ENCODE results near the gene RBM12.
A peak's percentile ranks its signal among the peaks of the same experiment; 100 is the strongest.
"Not testable (repeated sequence)": the region's sequence is repeated elsewhere in the genome, so short reads cannot be mapped to it uniquely, and the experiment has no call there.

RBM12 gene, protein sequence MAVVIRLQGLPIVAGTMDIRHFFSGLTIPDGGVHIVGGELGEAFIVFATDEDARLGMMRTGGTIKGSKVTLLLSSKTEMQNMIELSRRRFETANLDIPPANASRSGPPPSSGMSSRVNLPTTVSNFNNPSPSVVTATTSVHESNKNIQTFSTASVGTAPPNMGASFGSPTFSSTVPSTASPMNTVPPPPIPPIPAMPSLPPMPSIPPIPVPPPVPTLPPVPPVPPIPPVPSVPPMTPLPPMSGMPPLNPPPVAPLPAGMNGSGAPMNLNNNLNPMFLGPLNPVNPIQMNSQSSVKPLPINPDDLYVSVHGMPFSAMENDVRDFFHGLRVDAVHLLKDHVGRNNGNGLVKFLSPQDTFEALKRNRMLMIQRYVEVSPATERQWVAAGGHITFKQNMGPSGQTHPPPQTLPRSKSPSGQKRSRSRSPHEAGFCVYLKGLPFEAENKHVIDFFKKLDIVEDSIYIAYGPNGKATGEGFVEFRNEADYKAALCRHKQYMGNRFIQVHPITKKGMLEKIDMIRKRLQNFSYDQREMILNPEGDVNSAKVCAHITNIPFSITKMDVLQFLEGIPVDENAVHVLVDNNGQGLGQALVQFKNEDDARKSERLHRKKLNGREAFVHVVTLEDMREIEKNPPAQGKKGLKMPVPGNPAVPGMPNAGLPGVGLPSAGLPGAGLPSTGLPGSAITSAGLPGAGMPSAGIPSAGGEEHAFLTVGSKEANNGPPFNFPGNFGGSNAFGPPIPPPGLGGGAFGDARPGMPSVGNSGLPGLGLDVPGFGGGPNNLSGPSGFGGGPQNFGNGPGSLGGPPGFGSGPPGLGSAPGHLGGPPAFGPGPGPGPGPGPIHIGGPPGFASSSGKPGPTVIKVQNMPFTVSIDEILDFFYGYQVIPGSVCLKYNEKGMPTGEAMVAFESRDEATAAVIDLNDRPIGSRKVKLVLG

DNA sequence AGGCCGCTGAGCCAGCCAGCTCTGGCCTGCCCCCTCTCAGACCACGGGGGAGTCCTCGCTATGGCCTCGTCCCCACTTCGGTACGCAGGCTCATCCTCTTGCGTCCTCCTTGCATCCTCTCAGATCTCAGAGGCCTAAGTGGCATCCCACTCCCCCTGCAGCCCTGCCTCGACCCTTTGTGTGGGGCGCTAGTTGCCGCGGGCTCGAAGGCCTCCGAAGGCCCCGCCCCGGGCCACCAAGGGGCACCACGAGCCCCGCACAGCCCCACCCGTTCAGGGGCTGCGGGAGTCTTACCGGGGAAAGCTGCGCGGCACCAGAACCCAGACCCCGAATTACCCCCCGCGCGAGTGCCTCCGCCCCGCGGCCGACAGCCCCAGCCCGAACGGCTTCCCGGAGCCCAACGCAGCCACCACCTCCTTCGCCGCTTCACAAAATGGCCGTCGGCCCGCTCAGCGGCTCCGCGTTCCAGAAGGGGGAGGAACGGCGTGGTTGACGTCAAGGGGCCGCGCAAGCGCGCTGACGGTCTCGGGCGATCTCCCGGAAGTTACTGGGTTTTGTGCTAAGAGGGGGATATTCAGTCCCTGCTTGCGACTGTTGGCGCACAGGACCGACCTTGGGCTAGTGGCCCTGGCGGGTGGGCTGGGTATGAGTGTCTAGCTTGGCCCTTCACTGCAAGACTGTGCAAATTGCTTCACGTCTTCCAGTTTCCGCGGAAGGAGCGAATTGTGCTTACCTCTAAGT lies at the start of gene RBM12, which contains the start of gene CPNE1:
Gene RBM12, minus strand, starts transcription at position 435 of the 741 bp plus-strand sequence. CDS start 9,578 bp downstream, outside the sequence.
Gene CPNE1, minus strand, starts transcription at position 435 of the 741 bp plus-strand sequence. CDS start 31,977 bp downstream, outside the sequence.
- peak; percentile 69 for DNase-seq (ENCODE audit: low read depth)
- H3K4me3 ChIP-seq (ENCODE audit: low read depth, low read length), result peak within 1 kb of the TSS; percentile 98

DNA sequence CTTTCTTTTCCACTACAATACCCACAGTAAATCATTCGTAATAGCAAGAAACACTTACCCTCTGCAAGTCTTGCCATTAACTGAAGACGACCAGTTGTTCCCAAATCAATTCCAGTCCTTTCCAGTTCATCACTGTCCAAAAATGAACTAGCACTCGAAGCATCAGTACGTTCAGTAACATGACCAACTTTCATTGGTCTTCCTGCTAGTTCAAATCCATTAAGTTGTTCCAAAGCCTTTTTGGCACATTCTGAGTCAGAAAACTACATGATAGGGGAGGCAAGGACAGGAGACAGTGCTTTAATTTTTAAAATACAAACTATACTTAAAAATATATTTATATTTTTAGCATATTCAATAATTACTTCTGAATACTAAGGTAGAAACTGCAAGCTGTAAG lies 49.4 kb upstream of the RBM12 start:
- no peak for DNase-seq (ENCODE audit: low read depth)
- H3K4me3 ChIP-seq (ENCODE audit: low read depth, low read length), result no peak overlapping the region

DNA sequence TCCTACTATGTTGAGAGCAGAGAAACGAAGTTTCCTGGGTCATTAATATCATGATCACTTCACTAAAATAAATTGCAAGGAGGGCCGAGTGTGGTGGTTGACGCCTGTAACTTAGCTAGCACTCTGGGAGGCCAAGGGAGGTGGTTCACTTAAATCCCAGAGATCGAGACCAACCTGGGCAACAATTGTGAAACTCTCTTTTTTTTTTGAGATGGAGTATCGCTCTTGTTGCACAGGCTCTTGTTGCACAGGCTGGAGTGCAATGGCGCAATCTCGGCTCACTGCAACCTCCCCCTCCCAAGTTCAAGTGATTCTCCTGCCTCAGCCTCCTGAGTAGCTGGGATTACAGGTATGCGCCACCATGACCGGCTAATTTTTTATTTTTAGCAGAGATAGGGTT lies 48.4 kb upstream of the RBM12 start:
- DNase-seq (ENCODE audit: low read depth); H3K4me3 ChIP-seq (ENCODE audit: low read depth, low read length): not testable (repeated sequence)

DNA sequence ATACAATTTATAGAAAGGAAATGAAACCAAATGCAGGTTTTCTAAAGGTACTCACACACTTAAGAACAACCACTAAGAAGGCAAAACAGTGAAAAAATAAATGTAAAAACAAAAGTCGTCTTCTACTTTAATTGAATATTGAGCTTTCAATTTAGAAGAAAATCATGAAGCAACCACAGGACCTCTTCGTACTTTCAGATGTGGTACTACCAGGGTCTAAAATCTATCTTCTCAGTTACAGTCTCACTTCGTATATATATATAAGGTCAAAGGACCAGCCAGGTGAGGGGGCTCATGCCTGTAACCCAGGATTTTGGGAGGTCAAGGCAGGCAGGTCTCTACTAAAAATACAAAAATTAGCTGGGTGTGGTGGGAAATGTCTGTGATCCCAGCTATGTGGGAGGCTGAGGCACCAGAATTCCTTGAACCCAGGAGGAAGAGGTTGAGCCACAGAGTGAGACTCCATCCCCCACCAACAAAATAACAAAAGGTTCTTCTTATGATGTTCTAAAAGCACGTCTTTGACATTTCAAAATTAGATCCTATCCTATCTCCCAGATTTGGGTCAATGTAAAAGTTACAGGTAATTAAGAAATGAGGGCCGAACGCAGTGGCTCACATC lies 47.0 kb upstream of the RBM12 start:
- H3K4me3 ChIP-seq (ENCODE audit: low read depth, low read length), result no peak overlapping the region
- DNase-seq (ENCODE audit: low read depth), result no peak

DNA sequence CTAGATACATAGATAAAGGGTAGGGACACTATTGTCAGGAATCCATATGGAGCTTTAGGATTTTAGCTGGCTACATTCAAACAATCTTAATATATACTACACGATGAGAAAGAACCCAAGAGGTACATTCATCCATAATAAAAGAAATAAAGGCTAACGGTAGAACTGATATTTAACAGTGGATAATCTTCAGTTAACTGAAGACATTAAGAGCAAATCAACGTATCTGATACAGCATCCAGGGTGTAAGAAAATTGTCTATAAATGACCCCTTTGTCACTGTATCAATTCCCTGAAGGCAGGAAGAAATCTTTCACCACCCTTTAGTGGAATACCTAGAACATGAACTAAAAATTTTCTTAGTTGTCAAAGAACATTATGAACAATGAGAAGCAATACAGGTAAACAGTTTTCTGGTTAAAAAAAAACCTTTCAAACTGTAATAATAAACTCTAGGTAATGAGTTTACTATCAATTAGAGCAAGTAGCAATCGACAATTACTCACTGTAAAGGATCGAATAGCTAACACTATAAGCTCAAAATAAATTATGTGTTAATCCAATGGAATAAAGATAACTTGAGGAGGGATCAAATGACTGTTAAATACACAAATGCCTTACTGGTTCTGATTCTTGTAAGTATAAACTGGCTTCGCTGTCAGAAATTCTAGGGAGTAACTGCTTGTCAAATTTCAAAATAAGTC lies 46.3 kb upstream of the RBM12 start:
- H3K4me3 ChIP-seq (ENCODE audit: low read depth, low read length), result no peak overlapping the region
- DNase-seq (ENCODE audit: low read depth), result no peak

DNA sequence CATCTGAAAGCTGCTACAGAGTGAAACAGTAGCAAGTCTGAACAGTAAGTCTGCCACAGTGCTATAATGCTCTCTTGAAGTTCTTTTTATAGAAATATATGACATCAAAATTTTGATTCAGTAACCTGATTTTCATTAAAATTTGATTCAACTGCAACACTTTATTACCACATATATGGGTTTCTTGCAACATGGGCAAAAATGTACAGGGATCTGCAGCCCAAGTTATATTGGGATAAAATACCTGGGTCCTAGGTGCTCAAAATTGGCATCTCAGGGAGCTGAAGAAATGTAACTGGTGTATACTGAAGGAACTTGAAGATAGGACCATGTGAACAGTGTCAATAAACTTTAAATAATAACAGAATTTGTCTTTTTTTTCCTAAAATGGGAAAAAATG lies 45.3 kb upstream of the RBM12 start:
- H3K4me3 ChIP-seq (ENCODE audit: low read depth, low read length), result no peak overlapping the region
- DNase-seq (ENCODE audit: low read depth), result no peak

DNA sequence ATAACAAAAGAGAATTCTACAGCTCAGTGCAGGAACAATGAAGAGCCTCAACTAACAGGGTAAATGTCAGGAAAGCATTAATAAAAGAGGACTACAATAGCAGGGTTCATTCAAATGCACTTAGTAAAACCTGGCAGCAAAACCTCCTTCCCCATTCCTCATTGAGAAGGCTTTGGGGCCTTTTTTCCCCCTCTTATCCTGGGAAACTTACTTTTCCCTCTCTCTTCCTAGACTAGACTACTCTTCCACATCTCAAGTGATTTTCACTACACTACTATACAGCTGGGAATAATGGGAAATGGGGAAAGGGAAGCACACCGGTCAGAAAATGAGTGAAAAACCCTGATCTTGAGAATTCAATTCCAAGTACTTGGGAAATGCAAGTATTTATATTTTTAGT lies 44.6 kb upstream of the RBM12 start:
- no peak for DNase-seq (ENCODE audit: low read depth)
- no peak overlapping the region for H3K4me3 ChIP-seq (ENCODE audit: low read depth, low read length)

DNA sequence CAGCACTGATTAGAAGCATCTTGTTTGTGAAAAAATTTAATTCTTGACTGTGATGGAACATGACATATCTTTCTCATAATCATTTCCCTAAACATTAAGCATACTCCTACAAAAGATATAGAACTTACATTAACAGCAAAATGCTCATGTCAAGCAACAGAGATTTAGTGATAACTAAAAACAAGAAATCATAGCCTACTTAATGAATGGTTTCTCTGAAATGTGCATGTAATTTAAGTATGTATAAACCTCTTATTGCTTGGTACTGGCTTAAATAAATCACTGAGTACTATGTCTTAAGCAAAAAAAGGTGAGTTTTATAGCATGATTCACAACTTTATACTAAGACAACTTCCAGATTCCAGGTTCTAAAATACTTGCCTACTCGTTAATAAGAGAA lies 43.8 kb upstream of the RBM12 start:
- no peak for DNase-seq (ENCODE audit: low read depth)
- H3K4me3 ChIP-seq (ENCODE audit: low read depth, low read length), result no peak overlapping the region

DNA sequence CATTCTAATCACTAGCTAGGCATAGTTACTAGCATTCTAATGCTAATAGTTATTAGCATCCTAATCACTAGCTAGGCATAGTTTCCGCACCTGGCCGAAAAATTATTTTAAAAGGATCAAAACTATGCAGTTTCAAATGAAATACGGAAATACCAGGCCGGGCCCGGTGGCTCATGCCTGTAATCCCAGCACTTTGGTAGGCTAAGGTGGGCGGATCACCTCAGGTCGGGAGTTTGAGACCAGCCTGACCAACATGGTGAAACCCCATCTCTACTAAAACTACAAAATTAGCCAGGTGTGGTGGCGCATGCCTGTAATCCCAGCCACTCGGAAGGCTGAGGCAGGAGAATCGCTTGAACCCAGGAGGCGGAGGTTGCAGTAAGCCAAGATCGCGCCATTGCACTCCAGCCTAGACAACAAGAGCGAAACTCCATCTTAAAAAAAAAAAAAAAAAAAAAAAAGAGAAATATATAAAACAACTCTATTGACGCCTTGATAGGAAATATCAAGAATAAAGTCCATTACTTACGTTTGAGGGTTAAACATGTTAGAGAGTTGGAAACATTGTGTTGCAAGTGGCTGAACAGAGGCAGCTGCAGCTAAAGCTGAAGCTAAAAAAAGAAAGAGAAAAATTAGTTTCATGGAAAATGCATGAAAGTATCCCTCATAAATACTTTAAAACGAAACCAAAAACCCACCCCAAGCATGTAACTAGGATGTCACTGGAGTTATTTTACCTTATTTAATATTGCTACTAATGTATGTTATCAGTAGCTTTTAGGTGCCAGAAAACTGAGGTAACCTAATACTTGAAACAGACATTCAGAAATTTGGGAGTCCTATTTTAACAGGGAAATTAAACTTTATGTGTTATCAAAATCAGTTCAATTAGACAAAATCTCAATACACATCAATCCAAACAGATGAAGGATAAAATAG lies 42.2 kb upstream of the RBM12 start:
- not testable (repeated sequence) for H3K4me3 ChIP-seq (ENCODE audit: low read depth, low read length); DNase-seq (ENCODE audit: low read depth)

DNA sequence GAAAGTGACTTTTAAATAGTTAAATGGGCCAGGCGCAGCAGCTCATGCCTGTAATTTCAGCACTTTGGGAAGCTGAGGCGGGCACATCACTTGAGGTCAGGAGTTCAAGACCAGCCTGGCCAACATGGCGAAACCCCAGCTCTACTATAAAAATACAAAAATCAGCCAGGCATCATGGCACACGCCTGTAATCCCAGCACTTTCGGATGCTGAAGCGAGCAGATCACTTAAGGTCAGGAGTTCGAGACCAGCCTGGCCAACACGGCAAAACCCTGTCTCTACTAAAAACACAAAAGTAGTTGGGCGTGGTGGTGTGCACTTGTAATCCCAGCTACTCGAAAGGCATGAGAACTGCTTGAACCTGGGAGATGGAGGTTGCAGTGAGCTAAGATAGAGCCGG lies 41.2 kb upstream of the RBM12 start:
- not testable (repeated sequence) for H3K4me3 ChIP-seq (ENCODE audit: low read depth, low read length); DNase-seq (ENCODE audit: low read depth)

DNA sequence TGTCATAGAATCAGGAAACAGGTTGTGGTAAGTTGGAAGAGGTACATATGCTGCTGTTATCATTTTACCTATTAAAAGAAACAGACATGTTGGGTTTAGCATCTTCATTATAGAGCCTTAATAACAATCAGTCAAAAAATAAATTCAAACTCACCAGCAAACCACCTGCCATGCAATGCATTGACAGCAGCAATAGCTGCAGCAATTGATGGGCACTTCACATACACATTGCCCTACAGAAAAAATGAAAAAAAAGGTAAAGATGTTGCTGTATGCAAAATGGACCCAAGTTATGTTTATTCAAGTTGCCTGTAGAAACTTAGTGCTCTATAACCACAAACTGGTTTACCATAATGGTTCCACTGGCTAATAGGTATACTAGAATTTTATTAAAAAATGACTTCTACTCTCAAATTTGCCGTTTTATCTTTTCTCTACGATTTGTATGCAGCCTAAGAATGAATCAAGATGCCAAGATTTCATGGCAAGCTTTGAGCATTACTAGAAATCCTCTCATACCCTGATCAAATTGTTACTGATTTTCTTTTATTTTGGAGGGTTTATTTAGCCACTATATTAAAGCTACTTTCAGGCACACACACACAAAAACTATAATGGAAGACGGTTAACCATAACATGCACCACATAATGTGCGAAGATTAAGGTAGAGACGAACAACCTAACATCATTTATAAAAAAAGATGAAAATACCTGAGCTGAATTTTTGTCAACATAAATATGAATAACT lies 40.0 kb upstream of the RBM12 start:
- DNase-seq (ENCODE audit: low read depth), result no peak
- H3K4me3 ChIP-seq (ENCODE audit: low read depth, low read length), result no peak overlapping the region

DNA sequence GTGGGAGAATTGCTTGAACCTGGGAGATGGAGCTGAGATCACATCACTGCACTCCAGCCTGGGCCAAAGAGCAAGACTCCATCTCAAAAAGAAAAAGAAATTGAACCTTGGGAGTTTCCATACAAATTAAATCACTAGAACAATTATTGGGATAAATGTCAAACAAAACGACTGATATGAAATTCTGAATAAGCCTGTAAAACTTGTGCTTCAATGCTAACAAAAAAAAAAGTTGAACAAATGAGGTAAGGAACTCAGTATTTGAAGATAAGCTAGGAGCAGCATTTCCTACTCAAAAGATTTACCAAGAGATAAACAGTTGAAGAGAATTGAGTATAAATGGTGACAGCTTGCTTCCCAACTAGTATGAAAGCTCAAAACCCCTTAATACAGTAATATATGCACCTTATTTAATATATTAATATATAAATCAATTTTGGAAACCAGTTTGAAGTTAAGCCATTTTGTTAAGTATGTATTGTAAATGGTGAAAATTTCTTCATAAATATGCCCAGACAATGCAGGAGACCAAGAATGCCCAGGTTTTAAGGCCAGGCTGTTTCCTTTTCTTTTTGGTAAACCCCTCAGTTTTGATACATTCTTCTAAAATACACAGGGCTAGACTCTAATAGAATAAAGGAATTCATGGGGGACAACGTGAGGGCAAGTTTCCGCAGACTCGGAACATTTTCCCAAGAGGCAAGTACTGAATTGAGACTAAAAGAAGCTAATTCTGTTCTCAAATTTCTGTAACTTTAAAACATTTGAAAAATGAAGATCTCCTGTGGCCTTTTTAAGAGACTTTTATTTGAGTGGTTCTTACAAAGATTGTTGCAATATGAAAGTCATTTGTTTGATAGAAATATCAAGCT lies 38.4 kb upstream of the RBM12 start:
- no peak for DNase-seq (ENCODE audit: low read depth)
- H3K4me3 ChIP-seq (ENCODE audit: low read depth, low read length), result no peak overlapping the region

DNA sequence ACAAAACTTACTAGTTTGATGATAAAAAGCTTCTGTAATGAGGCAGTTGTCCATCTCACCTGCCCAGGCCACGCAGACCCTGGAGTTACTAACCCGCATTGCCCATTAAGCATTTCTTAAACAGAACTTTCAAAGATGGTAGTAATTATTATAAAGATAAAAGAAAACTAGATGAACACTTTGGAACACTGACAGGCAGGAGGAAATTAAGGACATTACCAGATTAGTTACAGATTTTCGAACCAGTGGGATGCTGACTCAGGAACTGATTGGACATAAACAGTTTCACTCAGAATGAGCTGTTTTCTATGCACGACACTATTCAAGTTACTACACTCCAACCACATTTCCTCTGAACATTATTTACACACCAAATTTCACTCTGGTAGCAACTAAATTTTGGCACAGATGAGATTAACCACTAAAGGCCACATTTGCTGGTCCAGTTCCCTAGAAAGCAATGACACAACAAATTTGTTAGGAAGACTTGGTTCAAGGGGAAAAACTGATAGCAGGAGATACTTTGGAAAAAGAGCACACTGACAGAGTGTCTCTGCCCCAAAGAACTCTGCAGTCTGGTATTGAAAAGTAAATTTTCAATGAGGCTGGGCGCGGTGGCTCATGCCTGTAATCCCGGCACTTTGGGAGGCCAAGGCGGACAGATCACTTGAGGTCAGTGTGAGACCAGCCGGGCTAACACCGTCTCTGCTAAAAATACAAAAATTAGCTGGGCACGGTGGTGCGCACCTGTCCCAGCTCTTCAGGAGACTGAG lies 37.5 kb upstream of the RBM12 start:
- DNase-seq (ENCODE audit: low read depth), result no peak
- H3K4me3 ChIP-seq (ENCODE audit: low read depth, low read length), result no peak overlapping the region

DNA sequence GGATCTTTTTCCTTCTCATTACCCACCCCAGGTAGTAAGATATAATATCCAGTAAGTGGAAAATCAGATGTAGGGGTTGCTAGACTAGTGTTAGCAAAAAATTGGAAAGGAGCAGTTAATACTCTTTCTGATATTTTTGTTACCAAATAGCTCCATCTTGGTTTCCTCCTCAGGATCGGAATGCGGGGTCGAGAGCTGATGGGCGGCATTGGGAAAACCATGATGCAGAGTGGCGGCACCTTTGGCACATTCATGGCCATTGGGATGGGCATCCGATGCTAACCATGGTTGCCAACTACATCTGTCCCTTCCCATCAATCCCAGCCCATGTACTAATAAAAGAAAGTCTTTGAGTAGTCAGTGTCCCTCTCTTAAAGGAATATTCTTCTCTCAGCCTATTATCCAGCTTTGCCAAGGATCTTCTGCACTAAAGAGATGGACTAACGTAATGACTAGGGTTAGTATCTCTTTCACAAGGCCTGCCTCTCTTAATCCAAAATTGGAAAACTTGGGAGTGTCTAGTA lies 36.0 kb upstream of the RBM12 start:
- H3K4me3 ChIP-seq (ENCODE audit: low read depth, low read length), result no peak overlapping the region
- DNase-seq (ENCODE audit: low read depth), result no peak

DNA sequence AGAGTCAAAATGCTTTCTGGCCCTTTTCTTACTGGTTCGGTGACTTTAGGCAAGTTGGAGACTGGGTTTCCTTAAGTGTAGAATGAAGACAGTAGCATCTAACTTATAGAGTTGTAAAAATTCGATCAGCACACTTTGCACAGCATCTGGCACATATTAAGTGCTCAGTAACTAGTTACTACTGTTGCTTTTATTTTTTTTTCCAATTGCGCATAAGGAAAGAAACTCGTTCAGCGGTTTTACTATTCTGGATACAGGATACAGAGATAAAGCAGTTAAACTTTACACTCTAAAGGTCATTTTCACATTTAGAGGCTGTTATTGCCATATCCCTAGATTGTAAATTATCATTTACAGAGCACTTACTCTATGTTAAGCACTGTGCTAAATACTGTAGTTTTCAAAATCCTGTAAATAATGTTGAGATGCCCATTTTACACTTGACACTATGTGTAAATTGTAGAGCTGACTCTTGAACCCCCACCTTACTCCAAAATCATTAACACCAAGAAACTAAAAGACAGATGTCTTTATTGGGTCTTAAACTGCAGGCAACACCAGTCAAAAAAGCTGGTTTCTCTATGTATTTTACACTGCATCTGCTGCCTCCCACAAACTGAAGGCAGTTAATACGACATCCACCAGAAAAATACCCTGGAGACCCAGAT lies 35.4 kb upstream of the RBM12 start:
- H3K4me3 ChIP-seq (ENCODE audit: low read depth, low read length), result peak overlapping the region; percentile 98
- DNase-seq (ENCODE audit: low read depth), result no peak
